Gastrocnemius medialis (tissue), 4 donors: ENCODE results near the gene PROSER2. TPM values are rescaled to one million over a fixed set of nuclear protein-coding genes. Genes with fewer than 3 reads are reported as not detected.

Source experiments
- ATAC-seq, 2 donors: fragments of 150-250 bp; one replicate each; pipeline ENCODE4 v1.9.1; 2016
- DNase-seq, 2 donors: peaks; one replicate each; pipeline ENCODE4 v3.0.0-alpha.2; 2019
- H3K27ac ChIP-seq, 4 donors: fragments of 200-600 bp; sonication (generic); 1 replicate in 1 of 4; 2 replicates in 3 of 4; pipeline ENCODE4 v1.5.1; 2016 to 2018; ENCODE audit warnings: mild to moderate bottlenecking in 2 of 4, moderate library complexity in 1 of 4
- H3K27me3 ChIP-seq, 3 donors: fragments of 200-600 bp; sonication (generic) in 2 of 3; 1 replicate in 1 of 3; 2 replicates in 2 of 3; pipeline versions ENCODE4 v1.5.1 to v1.6.0; 2016 to 2019; ENCODE audit warnings: mild to moderate bottlenecking in 1 of 3, moderate library complexity in 1 of 3
- H3K36me3 ChIP-seq, 2 donors: fragments of 200-600 bp; sonication (generic) in 1 of 2; one replicate each; pipeline ENCODE4 v1.5.1; 2017 to 2018
- H3K4me1 ChIP-seq, 2 donors: fragments of 200-600 bp; sonication (generic) in 1 of 2; one replicate each; pipeline ENCODE4 v1.5.1; 2016 to 2017; ENCODE audit warnings: mild to moderate bottlenecking in 2 of 2
- H3K4me3 ChIP-seq, 4 donors: fragments of 200-600 bp; sonication (generic) in 3 of 4; 1 replicate in 1 of 4; 2 replicates in 3 of 4; pipeline ENCODE4 v1.5.1; 2016 to 2019; ENCODE audit warnings: mild to moderate bottlenecking in 2 of 4
- H3K9me3 ChIP-seq, 3 donors: fragments of 200-600 bp; sonication (generic) in 2 of 3; 1 replicate in 1 of 3; 2 replicates in 2 of 3; pipeline ENCODE4 v1.5.1; 2016 to 2019
- POLR2A ChIP-seq, 2 donors: fragments of 450-650 bp; IDR thresholded peaks; one replicate each; pipeline ENCODE4 v1.6.1; 2017; ENCODE audit warnings: antibody characterized with exemption in 2 of 2, mild to moderate bottlenecking in 2 of 2, moderate library complexity in 2 of 2
- in situ Hi-C, 4 donors: fragments of 200-750 bp; cut with MboI; loops; one replicate each; pipeline versions ENCODE4 v1.15.0 to v1.8.0; 2017; ENCODE audit warnings: low sequenced_read_pairs in 4 of 4
- intact Hi-C: fragments of 100-400 bp; cut with DNase I; formaldehyde crosslinking; loops from one replicate; pipeline ENCODE4 v1.15.1; 2023; ENCODE audit warnings: low total_unique reads
- total RNA-seq, 4 donors: library from RNA; depleted of rRNA; stranded (reverse); fragments of >200 nt; gene quantifications; one replicate each; pipeline versions ENCODE4 v1.1.0 to v1.2.3, GENCODE V29; 2016
- TF ChIP-seq, protein P1 (sequence below), 5 experiments: fragments of 450-650 bp in 3 of 5; fragments of 200-600 bp in 2 of 5; sonication (generic) in 2 of 5; IDR thresholded peaks in 4 of 5; conservative IDR thresholded peaks in 1 of 5; 1 replicate in 4 of 5; 2 replicates in 1 of 5; pipeline ENCODE4 v1.5.1; 2016 to 2019; ENCODE audit warnings: antibody characterized with exemption in 5 of 5, mild to moderate bottlenecking in 3 of 5, moderate library complexity in 3 of 5

PROSER2 gene
- total RNA-seq, 4 donors from 2014 or later: 0.88 to 3.4 (median 1.4) TPM

DNA sequence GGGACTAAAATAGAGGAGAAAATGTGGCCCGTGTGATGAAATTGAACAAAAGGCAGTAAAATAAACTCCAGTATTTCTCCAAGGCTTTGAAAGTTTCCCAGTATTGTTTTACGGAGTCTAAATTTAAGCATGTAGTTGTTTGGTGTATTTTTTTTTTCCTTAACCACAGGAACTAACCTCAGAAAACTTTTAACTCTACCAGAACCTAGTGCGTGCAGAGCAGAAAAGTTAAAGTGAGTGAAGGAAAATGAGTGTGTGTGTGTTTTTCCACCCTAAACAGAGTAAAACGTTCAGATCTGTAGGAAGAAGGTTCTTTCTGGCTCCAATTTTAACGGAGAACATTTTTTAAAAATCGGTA is 812 bp downstream of the PROSER2 start:
- intact Hi-C loops: loop anchor here (2.0 kb wide), 1 partner anchor 213 kb away; the partner anchor contains the start of gene USP6NL

DNA sequence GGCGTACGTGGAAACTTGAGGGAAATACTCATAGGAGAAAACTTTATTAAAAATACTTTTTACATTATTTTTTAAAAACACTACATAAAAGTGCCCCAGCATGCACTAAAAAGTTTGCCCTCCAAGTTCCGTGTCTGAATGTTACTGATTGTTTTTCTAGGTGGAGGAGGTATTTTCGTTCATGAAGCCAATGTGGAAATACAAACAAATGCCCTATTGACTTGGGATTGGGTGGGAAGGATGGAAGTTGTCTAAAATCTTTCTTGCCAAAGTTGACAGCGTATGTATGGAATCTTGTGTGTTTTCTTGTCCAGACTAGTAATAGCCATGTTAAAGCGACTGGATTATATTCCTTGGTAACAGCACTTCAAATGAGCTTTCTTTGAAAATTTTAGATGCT is 1.2 kb downstream of the PROSER2 start:
- Histone ChIP-seq H3K4me3 (no peak overlapping the region), H3K9me3 (no peaks in the 10 kb centered on the region), H3K36me3 (no peaks in the 10 kb centered on the region), H3K27me3 (peaks cover 6 to 18% (median 15%) of the 10 kb centered on the region in 3 donors), H3K4me1 (no peaks in the 10 kb centered on the region), H3K27ac (no peak overlapping the region)
- intact Hi-C loops: no loop called here
- no peak for TF ChIP-seq POLR2A (IDR thresholded peaks at IDR 0.05)
- TF ChIP-seq, protein P1, sequence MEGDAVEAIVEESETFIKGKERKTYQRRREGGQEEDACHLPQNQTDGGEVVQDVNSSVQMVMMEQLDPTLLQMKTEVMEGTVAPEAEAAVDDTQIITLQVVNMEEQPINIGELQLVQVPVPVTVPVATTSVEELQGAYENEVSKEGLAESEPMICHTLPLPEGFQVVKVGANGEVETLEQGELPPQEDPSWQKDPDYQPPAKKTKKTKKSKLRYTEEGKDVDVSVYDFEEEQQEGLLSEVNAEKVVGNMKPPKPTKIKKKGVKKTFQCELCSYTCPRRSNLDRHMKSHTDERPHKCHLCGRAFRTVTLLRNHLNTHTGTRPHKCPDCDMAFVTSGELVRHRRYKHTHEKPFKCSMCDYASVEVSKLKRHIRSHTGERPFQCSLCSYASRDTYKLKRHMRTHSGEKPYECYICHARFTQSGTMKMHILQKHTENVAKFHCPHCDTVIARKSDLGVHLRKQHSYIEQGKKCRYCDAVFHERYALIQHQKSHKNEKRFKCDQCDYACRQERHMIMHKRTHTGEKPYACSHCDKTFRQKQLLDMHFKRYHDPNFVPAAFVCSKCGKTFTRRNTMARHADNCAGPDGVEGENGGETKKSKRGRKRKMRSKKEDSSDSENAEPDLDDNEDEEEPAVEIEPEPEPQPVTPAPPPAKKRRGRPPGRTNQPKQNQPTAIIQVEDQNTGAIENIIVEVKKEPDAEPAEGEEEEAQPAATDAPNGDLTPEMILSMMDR (IDR thresholded peaks at IDR 0.05 in 4 of 5, conservative IDR thresholded peaks at IDR 0.05 in 1 of 5): no peak
- in situ Hi-C loops: no loop called here
- DNase-seq (no peak), ATAC-seq (no peak)

More for the DNA sequence above, 812 bp downstream of the PROSER2 start:
- Histone ChIP-seq H3K27ac (no peak overlapping the region), H3K4me1 (no peaks in the 10 kb centered on the region), H3K36me3 (no peaks in the 10 kb centered on the region), H3K9me3 (no peaks in the 10 kb centered on the region), H3K4me3 (peak overlapping the region; percentile 49 to 59 (median 54)), H3K27me3 (peaks cover 6 to 18% (median 15%) of the 10 kb centered on the region in 3 donors)
- no peak for ATAC-seq
- TF ChIP-seq POLR2A (IDR thresholded peaks at IDR 0.05): no peak
- TF ChIP-seq, protein P1 (IDR thresholded peaks at IDR 0.05 in 4 of 5, conservative IDR thresholded peaks at IDR 0.05 in 1 of 5): no peak
- DNase-seq: no peak
- in situ Hi-C loops: no loop called here

DNA sequence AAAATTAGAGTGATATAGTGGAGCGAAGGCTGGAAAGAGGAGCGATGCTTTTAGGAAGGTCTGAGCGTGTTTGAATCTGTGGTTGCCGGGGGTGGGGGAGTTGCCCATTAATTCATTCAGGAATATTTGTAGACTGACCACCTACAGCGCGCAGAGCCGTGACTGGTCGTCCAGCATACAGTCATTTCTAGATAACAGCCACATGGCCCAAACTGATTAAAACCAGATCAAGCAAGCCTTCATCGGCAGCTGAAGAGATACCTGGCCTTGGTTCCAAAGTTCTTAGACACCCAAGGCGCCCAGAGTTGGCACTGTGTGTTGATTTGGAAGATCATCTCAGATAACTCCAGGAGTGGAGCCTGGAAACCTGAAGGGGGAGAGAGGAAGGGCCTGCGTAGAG is 1.7 kb downstream of the PROSER2 start:
- Histone ChIP-seq H3K36me3 (no peaks in the 10 kb centered on the region), H3K27me3 (peaks cover 6 to 18% (median 15%) of the 10 kb centered on the region in 3 donors), H3K9me3 (no peaks in the 10 kb centered on the region), H3K27ac (no peak overlapping the region), H3K4me1 (no peaks in the 10 kb centered on the region), H3K4me3 (no peak overlapping the region)
- no peak for TF ChIP-seq POLR2A (IDR thresholded peaks at IDR 0.05)
- TF ChIP-seq, protein P1 (IDR thresholded peaks at IDR 0.05 in 4 of 5, conservative IDR thresholded peaks at IDR 0.05 in 1 of 5): no peak
- in situ Hi-C loops: no loop called here
- no peak for DNase-seq
- no peak for ATAC-seq
- intact Hi-C loops: no loop called here

DNA sequence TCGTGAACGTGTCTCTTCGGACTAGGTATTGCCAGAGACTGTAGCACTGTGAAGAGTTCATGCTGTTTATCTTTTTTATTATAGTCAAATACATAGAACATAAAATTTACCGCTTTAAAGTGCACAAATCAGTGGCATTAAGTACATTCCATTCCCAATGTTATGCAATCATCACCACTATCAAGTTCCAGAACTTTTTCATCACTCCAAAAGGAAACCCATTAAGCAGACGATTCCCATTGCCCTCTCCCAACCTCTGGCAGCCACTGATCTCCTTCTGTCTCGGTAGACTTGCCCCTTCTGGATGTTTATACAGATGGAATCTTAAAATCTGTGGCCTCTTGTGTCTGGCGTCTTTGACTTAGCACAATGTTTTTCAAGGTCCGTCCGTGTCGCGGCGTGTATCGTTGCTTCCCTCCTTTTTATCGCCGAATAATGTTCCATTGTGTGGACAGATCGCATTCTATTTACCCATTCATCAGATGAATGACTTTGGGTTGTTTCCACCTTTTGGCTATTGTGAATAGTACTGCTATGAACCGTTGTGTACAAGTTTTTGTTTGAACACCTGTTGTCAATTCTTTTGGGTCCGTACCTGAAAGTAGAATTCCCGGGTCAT is 2.7 kb downstream of the PROSER2 start:
- H3K4me1 ChIP-seq: no peaks in the 10 kb centered on the region
- no peaks in the 10 kb centered on the region for H3K36me3 ChIP-seq
- ATAC-seq: no peak
- no peak overlapping the region for H3K4me3 ChIP-seq
- intact Hi-C loops (no loop called here), in situ Hi-C loops (no loop called here)
- no peak overlapping the region for H3K27ac ChIP-seq
- no peak for DNase-seq
- TF ChIP-seq, protein P1 (IDR thresholded peaks at IDR 0.05 in 4 of 5, conservative IDR thresholded peaks at IDR 0.05 in 1 of 5): no peak
- no peak for TF ChIP-seq POLR2A (IDR thresholded peaks at IDR 0.05)
- H3K9me3 ChIP-seq: no peaks in the 10 kb centered on the region
- H3K27me3 ChIP-seq: peaks cover 6 to 18% (median 15%) of the 10 kb centered on the region in 3 donors

DNA sequence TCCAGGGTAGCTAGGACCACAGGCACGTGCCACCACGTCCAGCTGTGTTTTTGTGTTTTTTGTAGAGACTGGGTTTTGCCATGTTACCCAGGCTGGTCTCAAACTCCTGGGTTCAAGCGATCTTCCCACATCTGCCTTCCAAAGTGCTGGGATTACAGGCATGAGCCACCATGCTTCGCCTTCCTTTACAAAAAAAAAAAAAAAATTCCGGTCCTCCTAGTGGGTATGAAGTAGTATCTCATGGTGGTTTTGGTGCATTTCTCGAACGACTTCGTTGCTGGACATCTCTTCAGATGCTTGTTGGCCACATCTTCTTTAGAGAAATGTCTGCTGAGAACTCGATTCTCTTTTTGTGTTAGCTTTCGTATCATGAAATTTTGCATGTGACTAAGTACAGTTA is 3.9 kb downstream of the PROSER2 start:
- TF ChIP-seq POLR2A (IDR thresholded peaks at IDR 0.05): no peak
- TF ChIP-seq, protein P1 (IDR thresholded peaks at IDR 0.05 in 4 of 5, conservative IDR thresholded peaks at IDR 0.05 in 1 of 5): no peak
- Histone ChIP-seq H3K9me3 (no peaks in the 10 kb centered on the region), H3K27me3 (peaks cover 6 to 18% (median 15%) of the 10 kb centered on the region in 3 donors), H3K27ac (no peak overlapping the region), H3K4me3 (no peak overlapping the region), H3K4me1 (no peaks in the 10 kb centered on the region), H3K36me3 (no peaks in the 10 kb centered on the region)
- in situ Hi-C loops (no loop called here), intact Hi-C loops (no loop called here)
- ATAC-seq: no peak
- DNase-seq: no peak
